OCI-LY7 (cell line): Measurements from ENCODE around the gene CRELD2. TPM values are rescaled to one million over a fixed set of nuclear protein-coding genes. Genes with fewer than 3 reads are reported as not detected.

Experiments
- BruUV-seq: library from RNA; stranded (reverse); fragments of 400-500 nt; replicated peaks from 2 replicates; lab custom pipeline; 2021; lab: Mats Ljungman, UMichigan
- CTCF ChIA-PET: fragments of 300-600 bp; sonication (Branson Sonifier 250); formaldehyde crosslinking; loops from one replicate; lab custom pipeline; 2022; ENCODE audit warnings: antibody characterized with exemption; ENCODE audit not compliant: unreplicated experiment; lab: Charles Lee
- POLR2A ChIA-PET: fragments of 300-600 bp; sonication (Branson Sonifier 250); formaldehyde crosslinking; loops from one replicate; lab custom pipeline; 2022; ENCODE audit warnings: antibody characterized with exemption; lab: Charles Lee
- DNase-seq: peaks from one replicate; pipeline ENCODE4 v3.0.0-alpha.2; 2015; ENCODE audit warnings: low spot score
- H2AFZ ChIP-seq: fragments of 200-600 bp; sonication (generic), shearing (Covaris generic); 2 replicates; pipeline ENCODE4 v1.6.1; 2014; ENCODE audit warnings: mild to moderate bottlenecking, antibody characterized with exemption, low read length, moderate library complexity
- H3K27ac ChIP-seq: fragments of 200-600 bp; sonication (generic); 2 replicates; pipeline ENCODE4 v1.5.1; 2014; ENCODE audit warnings: mixed run types, low read depth, mild to moderate bottlenecking, moderate library complexity, low read length, inconsistent platforms; ENCODE audit not compliant: poor library complexity, severe bottlenecking
- H3K36me3 ChIP-seq: fragments of 200-600 bp; sonication (generic); 2 replicates; pipeline ENCODE4 v1.6.1; 2014; ENCODE audit warnings: mild to moderate bottlenecking, antibody characterized with exemption, low read length, moderate library complexity, mixed read lengths; ENCODE audit not compliant: insufficient read depth
- H3K4me1 ChIP-seq: fragments of 200-600 bp; sonication (generic); 2 replicates; pipeline ENCODE4 v1.5.1; 2014; ENCODE audit warnings: mild to moderate bottlenecking, low read length; ENCODE audit not compliant: insufficient read depth, poor library complexity, severe bottlenecking
- H3K4me2 ChIP-seq: fragments of 200-600 bp; sonication (generic); 2 replicates; pipeline ENCODE4 v1.6.1; 2014; ENCODE audit warnings: mild to moderate bottlenecking, low read length
- H3K4me3 ChIP-seq: fragments of 200-600 bp; sonication (generic); 2 replicates; pipeline ENCODE4 v1.5.1; 2014; ENCODE audit warnings: mild to moderate bottlenecking, low read depth, low read length; ENCODE audit not compliant: poor library complexity, severe bottlenecking
- H3K79me2 ChIP-seq: fragments of 200-600 bp; sonication (generic); 2 replicates; pipeline ENCODE4 v1.6.1; 2016; ENCODE audit warnings: low read depth, mild to moderate bottlenecking, low read length, moderate library complexity, mixed read lengths; ENCODE audit not compliant: insufficient read depth
- H3K9me2 ChIP-seq: fragments of 200-600 bp; sonication (generic); 2 replicates; pipeline ENCODE4 v1.6.1; 2016; ENCODE audit warnings: mild to moderate bottlenecking, low read length, mixed read lengths; ENCODE audit not compliant: insufficient read depth
- H3K9me3 ChIP-seq: fragments of 200-600 bp; sonication (generic); 2 replicates; pipeline ENCODE4 v1.6.1; 2014; ENCODE audit warnings: mild to moderate bottlenecking, mixed run types, low read length, mixed read lengths
- H4K20me1 ChIP-seq: fragments of 200-600 bp; sonication (generic); 2 replicates; pipeline ENCODE4 v1.6.1; 2014; ENCODE audit warnings: mild to moderate bottlenecking, antibody characterized with exemption, low read length, moderate library complexity, mixed read lengths; ENCODE audit not compliant: insufficient read depth
- EZH2phosphoT487 ChIP-seq: fragments of 200-600 bp; sonication (generic); IDR thresholded peaks from 2 replicates; pipeline ENCODE4 v1.6.1; 2018; ENCODE audit warnings: low read depth, borderline replicate concordance, mild to moderate bottlenecking, mixed run types, antibody characterized with exemption, low read length, moderate library complexity, mixed read lengths
- intact Hi-C: fragments of 100-400 bp; cut with micrococcal nuclease; formaldehyde crosslinking; loops from one replicate; pipeline ENCODE4 v1.10.0; 2022; ENCODE audit not compliant: unreplicated experiment
- total RNA-seq, 2 experiments: library from RNA; depleted of rRNA in 1 of 2; stranded (reverse); fragments of >200 nt in 1 of 2; shearing (Covaris generic) in 1 of 2; gene quantifications; 2 replicates each; pipeline ENCODE4 v1.2.3, GENCODE V29; 2014 to 2022
- TF ChIP-seq, protein P1 (sequence below): fragments of 200-600 bp; sonication (generic); conservative IDR thresholded peaks from 2 replicates; pipeline ENCODE4 v1.5.1; 2014; ENCODE audit warnings: mild to moderate bottlenecking, antibody characterized with exemption, low read length, moderate library complexity, mixed read lengths

The CRELD2 gene
- total RNA-seq, 2 experiments from 2014 or later: 32.0 to 32.5 TPM

GRCh38 chr22:49869845-49870712, 48.4 kb upstream of the CRELD2 start:
- intact Hi-C loops: no loop called here
- DNase-seq: no peak
- ChIA-PET POLR2A (interaction anchor here (1.4 to 1.5 kb wide), 2 partner anchors 12 to 56 kb away, joined by 3 read pairs; no protein-coding TSS in a partner anchor), CTCF (no interaction called here)
- H3K4me2 ChIP-seq: no peak overlapping the region
- H3K4me1 ChIP-seq: no peaks in the 10 kb centered on the region
- H3K27ac ChIP-seq: no peak overlapping the region
- peaks cover 52% of the 10 kb centered on the region for H3K36me3 ChIP-seq
- peaks cover 18% of the 10 kb centered on the region; the same call in 1 of the 2 replicates for H3K9me3 ChIP-seq
- H3K9me2 ChIP-seq: no peaks in the 10 kb centered on the region
- no peak overlapping the region for H2AFZ ChIP-seq
- no TSS peak for BruUV-seq
- TF ChIP-seq EZH2phosphoT487: no peak
- TF ChIP-seq, protein P1, sequence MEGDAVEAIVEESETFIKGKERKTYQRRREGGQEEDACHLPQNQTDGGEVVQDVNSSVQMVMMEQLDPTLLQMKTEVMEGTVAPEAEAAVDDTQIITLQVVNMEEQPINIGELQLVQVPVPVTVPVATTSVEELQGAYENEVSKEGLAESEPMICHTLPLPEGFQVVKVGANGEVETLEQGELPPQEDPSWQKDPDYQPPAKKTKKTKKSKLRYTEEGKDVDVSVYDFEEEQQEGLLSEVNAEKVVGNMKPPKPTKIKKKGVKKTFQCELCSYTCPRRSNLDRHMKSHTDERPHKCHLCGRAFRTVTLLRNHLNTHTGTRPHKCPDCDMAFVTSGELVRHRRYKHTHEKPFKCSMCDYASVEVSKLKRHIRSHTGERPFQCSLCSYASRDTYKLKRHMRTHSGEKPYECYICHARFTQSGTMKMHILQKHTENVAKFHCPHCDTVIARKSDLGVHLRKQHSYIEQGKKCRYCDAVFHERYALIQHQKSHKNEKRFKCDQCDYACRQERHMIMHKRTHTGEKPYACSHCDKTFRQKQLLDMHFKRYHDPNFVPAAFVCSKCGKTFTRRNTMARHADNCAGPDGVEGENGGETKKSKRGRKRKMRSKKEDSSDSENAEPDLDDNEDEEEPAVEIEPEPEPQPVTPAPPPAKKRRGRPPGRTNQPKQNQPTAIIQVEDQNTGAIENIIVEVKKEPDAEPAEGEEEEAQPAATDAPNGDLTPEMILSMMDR: no peak
- H3K4me3 ChIP-seq: no peak overlapping the region
- H3K79me2 ChIP-seq: peaks cover 78% of the 10 kb centered on the region
- H4K20me1 ChIP-seq: no peaks in the 10 kb centered on the region

GRCh38 chr22:49871482-49871881, 47.0 kb upstream of the CRELD2 start:
- H3K4me3 ChIP-seq: no peak overlapping the region
- intact Hi-C loops: no loop called here
- DNase-seq: no peak

More at GRCh38 chr22:49871482-49871881, 47.0 kb upstream of the CRELD2 start:
- no peak overlapping the region for H3K27ac ChIP-seq
- no peaks in the 10 kb centered on the region for H4K20me1 ChIP-seq
- POLR2A ChIA-PET: interaction anchor here (1.5 kb wide), 1 partner anchor 54 kb away, joined by 3 read pairs; no protein-coding TSS in a partner anchor
- TF ChIP-seq, protein P1: no peak
- no peak for TF ChIP-seq EZH2phosphoT487
- no peak overlapping the region for H3K4me2 ChIP-seq
- no peak overlapping the region for H2AFZ ChIP-seq
- CTCF ChIA-PET: no interaction called here
- H3K9me3 ChIP-seq: peaks cover 18% of the 10 kb centered on the region; the same call in 1 of the 2 replicates
- no TSS peak for BruUV-seq
- peaks cover 79% of the 10 kb centered on the region for H3K79me2 ChIP-seq
- no peaks in the 10 kb centered on the region for H3K9me2 ChIP-seq
- H3K4me1 ChIP-seq: no peaks in the 10 kb centered on the region
- H3K36me3 ChIP-seq: peaks cover 50% of the 10 kb centered on the region
